Lower leg skin (tissue), 4 donors: ENCODE results near the gene SEMA5B. TPM values are rescaled to one million over a fixed set of nuclear protein-coding genes. Genes with fewer than 3 reads are reported as not detected.

Experiments used
- DNase-seq, 2 donors: peaks; one replicate each; pipeline ENCODE4 v3.0.0-alpha.2; 2019; ENCODE audit warnings: low spot score in 2 of 2
- H3K4me3 ChIP-seq: fragments of 200-600 bp; sonication (generic); 2 replicates; pipeline ENCODE4 v1.5.1; 2017; ENCODE audit warnings: mild to moderate bottlenecking, low read depth; ENCODE audit not compliant: poor library complexity, severe bottlenecking
- CTCF ChIP-seq, 3 donors: fragments of 450-650 bp; IDR thresholded peaks; one replicate each; pipeline ENCODE4 v1.5.1; 2016; ENCODE audit warnings: antibody characterized with exemption in 3 of 3, mild to moderate bottlenecking in 3 of 3, moderate library complexity in 2 of 3
- POLR2A ChIP-seq, 2 donors: fragments of 450-650 bp; IDR thresholded peaks; one replicate each; pipeline ENCODE4 v1.6.1; 2016 to 2017; ENCODE audit warnings: antibody characterized with exemption in 2 of 2, mild to moderate bottlenecking in 1 of 2, moderate library complexity in 1 of 2
- WGBS, 2 donors: methylation state at CpG; one replicate each; pipeline ENCODE4 v1.1.5; 2018; 5-methylcytosine and 5-hydroxymethylcytosine counted together
- intact Hi-C: fragments of 100-400 bp; cut with DNase I; formaldehyde crosslinking; loops from one replicate; pipeline ENCODE4 v1.15.0; 2023; ENCODE audit warnings: low total_unique reads
- total RNA-seq, 4 donors: library from RNA; depleted of rRNA; stranded (reverse); fragments of >200 nt; gene quantifications; one replicate each; pipeline ENCODE4 v1.1.0, GENCODE V29; 2016

Gene SEMA5B
- total RNA-seq, 4 donors from 2014 or later = 0.21 to 1.8 (median 0.61) TPM

GRCh38 chr3:122940628-122941086 is 86.9 kb downstream of the SEMA5B start:
- no peak for DNase-seq
- intact Hi-C loops = no loop called here
- WGBS, 2 donors = 70 to 74% methylated on average over 5 of the region's 5 CpGs
- H3K4me3 ChIP-seq = no peak overlapping the region
- no peak for TF ChIP-seq CTCF (IDR thresholded peaks at IDR 0.05)
- no peak for TF ChIP-seq POLR2A (IDR thresholded peaks at IDR 0.05)

GRCh38 chr3:122938783-122939425 is 88.7 kb downstream of the SEMA5B start:
- H3K4me3 ChIP-seq = no peak overlapping the region
- TF ChIP-seq CTCF (IDR thresholded peaks at IDR 0.05) (no peak), POLR2A (IDR thresholded peaks at IDR 0.05) (no peak)
- intact Hi-C loops = no loop called here
- peak in 1 of 2 donors; percentile 34 for DNase-seq
- WGBS, 2 donors = 87% methylated on average over 9 of the region's 9 CpGs

GRCh38 chr3:122937745-122938144 is 89.8 kb downstream of the SEMA5B start:
- 89 to 97% methylated on average over 4 of the region's 4 CpGs for WGBS, 2 donors

GRCh38 chr3:122936986-122937385 is 90.6 kb downstream of the SEMA5B start:
- 74 to 87% methylated on average over 5 of the region's 5 CpGs for WGBS, 2 donors
- no peak overlapping the region for H3K4me3 ChIP-seq
- DNase-seq = no peak
- intact Hi-C loops = no loop called here
- no peak for TF ChIP-seq POLR2A (IDR thresholded peaks at IDR 0.05)
- no peak for TF ChIP-seq CTCF (IDR thresholded peaks at IDR 0.05)

More at GRCh38 chr3:122937745-122938144, 89.8 kb downstream of the SEMA5B start:
- TF ChIP-seq CTCF (IDR thresholded peaks at IDR 0.05) = no peak
- no peak for TF ChIP-seq POLR2A (IDR thresholded peaks at IDR 0.05)
- H3K4me3 ChIP-seq = no peak overlapping the region
- no peak for DNase-seq
- intact Hi-C loops = no loop called here

- H3K4me3 ChIP-seq = no peak overlapping the region
- WGBS, 2 donors = 29 to 43% methylated on average over 9 of the region's 9 CpGs
- peak in 1 of 2 donors; percentile 36 for DNase-seq
- intact Hi-C loops = no loop called here
- no peak for TF ChIP-seq CTCF (IDR thresholded peaks at IDR 0.05)
- TF ChIP-seq POLR2A (IDR thresholded peaks at IDR 0.05) = no peak
Observed at GRCh38 chr3:122936335-122936734, 91.2 kb downstream of the SEMA5B start.

- TF ChIP-seq POLR2A (IDR thresholded peaks at IDR 0.05) = no peak
- TF ChIP-seq CTCF (IDR thresholded peaks at IDR 0.05) = no peak
- no peak overlapping the region for H3K4me3 ChIP-seq
- WGBS, 2 donors = 46 to 53% methylated on average over 1 of the region's 1 CpG
- no peak for DNase-seq
- intact Hi-C loops = no loop called here
Observed at GRCh38 chr3:122934251-122934650, 93.3 kb downstream of the SEMA5B start.
